Stimulated activated CD4-positive, alpha-beta T cell treated with anti-CD3 and anti-CD28 coated beads, TNF-alpha, amount 100 ng/mL, for 48 hours (primary cell): ENCODE measurements around the gene SPG7.
"Not testable (repeated sequence)": the region's sequence is repeated elsewhere in the genome, so short reads cannot be mapped to it uniquely, and the experiment has no call there.

Experiments used
- DNase-seq, 3 donors: peaks; one replicate each; pipeline ENCODE4 v3.0.0-alpha.2; 2020; ENCODE audit warnings: low read depth in 3 of 3

SPG7 gene

GRCh38 chr16:89577055-89577759 is 69.0 kb downstream of the SPG7 start:
- no peak for DNase-seq

GRCh38 chr16:89579351-89579750 is 71.1 kb downstream of the SPG7 start:
- no peak for DNase-seq

DNA sequence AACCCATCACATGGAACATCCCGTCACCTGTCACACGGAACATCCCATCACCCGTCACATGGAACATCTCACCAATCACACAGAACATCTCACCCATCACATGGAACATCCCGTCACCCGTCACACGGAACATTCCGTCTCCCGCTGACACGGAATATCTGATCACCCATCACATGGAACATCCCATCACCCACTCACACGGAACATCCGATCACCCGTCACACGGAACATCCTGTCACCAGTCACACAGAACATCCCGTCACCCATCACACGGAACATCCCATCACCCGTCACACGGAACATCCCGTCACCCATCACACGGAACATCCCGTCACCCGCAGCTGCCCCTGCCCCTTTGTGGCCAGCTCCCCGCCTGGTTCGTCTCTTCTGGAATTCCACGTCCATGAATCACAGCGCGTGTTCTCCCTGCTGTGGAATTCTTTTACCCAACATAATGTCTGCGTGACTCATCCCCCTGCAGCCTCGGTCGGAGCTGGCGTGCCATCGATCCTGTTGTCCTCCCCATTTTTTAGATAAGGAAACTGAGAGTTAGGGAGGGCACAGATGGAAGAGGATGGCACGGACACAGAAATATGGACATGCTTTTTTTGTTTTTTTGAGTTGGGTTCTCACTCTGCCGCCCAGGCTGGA is 73.0 kb downstream of the SPG7 start:
- no peak for DNase-seq

- DNase-seq: no peak
Measured at GRCh38 chr16:89581861-89582563, 73.8 kb downstream of the SPG7 start.

- DNase-seq: no peak
Measured at GRCh38 chr16:89582614-89583196, 74.5 kb downstream of the SPG7 start.

DNA sequence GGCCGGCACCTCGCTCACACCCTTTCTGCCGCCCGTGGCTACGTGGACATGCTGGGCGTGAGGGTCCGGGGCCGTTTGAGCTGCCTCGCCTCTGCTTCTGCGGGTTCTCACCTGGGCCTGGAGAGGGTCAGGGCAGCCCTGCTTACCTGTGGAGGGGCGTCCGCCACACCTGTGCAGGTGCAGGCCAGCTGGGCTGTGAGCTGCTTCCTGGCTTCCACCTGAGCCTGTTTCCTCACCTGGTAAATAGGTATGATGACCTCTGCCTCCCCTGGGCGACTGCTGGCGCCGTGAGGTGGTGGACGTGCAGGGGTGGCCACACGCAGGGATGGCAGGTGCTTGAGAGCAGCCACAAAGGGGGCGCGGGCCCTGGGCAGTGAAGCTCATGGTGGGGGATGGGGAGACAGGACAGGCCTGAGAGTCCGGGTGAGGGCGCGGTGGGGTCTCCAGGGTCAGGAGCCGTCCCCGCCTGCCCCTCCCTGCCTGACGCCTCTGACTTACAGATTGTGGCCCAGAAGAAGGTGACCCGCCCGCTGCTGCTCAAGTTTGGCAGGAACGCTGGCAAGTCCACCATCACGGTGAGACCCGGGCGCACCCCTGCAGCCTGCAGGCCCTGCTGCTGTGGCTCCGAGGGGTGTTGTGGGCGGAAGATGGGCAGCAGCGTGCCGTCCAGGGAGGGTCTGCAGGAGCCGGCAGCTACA is 75.1 kb downstream of the SPG7 start:
- DNase-seq: no peak

- DNase-seq: no peak
Measured at GRCh38 chr16:89583895-89584644, 75.9 kb downstream of the SPG7 start.

DNA sequence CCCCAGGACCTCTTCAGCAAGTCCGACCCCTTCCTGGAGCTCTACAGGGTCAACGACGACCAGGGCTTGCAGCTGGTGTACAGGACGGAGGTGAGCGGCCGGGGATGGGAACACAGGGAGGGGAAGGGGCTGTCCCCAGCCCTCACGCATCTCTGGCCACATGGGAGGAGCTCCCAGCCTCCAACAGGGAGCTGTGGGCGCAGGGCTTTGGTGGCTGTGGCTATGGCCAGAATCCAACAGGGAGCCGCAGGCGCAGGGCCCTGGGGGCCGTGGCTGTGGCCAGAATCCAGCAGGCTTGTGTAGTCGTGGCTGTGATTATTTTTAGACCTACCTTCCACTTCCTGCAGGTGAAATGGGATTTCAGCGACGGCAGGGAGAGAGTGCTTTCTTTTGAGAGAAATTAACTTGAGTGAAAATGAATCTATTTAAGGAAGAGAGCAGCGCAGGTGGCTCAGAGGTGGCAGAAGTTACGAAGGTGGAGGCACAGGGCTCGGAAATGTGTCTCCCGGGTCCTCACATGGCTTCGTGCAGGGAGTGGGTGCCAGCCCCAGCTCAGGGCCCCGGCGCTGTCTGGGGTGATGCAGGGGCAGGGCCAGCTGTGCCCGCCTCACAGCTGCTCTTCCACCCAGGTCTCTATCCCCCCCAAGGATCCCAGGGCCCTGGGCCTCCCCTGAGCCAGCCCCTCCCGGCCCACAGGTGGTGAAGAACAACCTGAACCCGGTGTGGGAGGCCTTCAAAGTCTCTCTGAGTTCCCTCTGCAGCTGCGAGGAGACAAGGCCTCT is 76.8 kb downstream of the SPG7 start:
- DNase-seq: no peak

- DNase-seq: no peak
Measured at GRCh38 chr16:89586218-89586617, 78.0 kb downstream of the SPG7 start.

DNA sequence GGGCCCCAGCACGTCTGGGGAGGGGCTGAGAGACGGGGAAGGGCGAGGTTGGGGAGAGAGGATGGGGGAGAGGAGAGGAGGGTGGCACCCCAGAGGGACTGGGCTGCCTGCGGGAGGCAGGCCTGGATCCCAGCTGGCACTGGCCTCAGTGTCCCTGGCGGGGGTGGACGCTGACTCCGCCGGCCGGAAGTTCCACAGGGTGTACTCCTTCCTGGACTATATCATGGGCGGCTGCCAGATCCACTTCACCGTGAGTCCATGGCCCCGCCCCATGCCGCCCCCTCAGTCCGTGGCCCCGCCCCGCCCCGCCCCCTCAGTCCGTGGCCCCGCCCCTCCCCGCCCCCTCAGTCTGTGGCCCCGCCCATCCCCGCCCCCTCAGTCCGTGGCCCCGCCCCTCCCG is 78.7 kb downstream of the SPG7 start:
- DNase-seq: no peak

DNA sequence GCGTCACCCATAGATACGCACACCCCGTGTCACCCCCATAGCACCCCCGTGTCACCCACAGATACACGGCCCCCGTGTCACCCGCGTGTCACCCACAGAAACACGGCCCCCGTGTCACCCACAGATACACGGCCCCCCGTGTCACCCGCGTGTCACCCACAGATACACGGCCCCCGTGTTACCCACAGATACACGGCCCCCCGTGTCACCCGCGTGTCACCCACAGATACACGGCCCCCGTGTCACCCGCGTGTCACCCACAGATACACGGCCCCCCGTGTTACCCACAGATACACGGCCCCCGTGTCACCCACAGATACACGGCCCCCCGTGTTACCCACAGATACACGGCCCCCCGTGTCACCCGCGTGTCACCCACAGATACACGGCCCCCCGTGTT is 79.5 kb downstream of the SPG7 start:
- not testable (repeated sequence) for DNase-seq

GRCh38 chr16:89588413-89589109 is 80.4 kb downstream of the SPG7 start:
- no peak for DNase-seq

GRCh38 chr16:89589241-89589926 is 81.2 kb downstream of the SPG7 start:
- no peak for DNase-seq

DNA sequence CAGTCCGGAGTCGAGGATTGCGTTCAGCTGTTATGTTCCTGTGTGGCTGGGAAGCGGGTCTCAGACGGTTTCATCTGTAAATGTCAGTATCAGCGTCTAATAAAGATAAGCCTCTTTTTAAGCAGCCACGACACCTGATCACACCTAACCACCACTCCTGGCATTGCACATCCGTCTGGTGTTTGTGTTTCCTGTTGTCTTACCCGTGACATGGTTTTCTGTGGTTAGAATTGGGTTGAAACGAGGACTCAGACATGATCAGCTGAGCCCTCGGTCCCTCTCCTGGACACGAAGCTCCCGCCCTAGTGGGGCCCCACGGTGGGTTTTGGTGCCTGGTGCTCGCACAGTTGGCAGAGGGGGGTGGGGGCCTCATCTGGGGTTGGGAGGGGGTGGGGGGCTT is 85.6 kb downstream of the SPG7 start:
- DNase-seq: no peak

DNA sequence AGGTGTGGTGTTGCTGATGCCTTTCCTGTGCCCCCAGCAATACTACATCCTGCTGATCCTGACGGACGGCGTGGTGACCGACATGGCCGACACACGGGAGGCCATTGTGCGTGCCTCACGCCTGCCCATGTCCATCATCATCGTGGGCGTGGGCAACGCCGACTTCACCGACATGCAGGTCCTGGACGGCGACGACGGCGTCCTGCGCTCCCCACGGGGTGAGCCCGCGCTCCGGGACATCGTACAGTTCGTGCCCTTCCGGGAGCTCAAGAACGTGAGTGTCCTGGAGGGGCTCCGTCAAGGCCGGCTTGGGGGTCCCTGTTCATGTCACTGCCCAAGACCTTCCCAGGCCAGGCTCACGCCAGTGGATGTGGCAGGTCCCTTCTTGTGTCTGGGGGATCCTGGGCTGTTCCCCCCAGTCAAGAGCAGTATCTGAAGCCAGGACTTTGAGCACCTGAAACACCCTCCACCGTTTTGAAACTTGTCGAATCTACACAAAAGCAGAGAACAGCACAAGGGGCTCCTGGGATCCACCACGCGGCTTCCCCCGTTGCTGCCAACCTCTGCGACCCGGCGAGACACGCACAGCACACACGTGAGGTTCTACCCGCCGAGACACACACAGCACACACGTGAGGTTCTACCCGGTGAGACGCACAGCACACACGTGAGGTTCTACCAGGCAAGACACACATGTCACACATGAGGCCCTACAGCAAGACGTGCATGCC is 87.3 kb downstream of the SPG7 start:
- DNase-seq: no peak

- no peak for DNase-seq
Measured at GRCh38 chr16:89596061-89596689, 88.0 kb downstream of the SPG7 start.

DNA sequence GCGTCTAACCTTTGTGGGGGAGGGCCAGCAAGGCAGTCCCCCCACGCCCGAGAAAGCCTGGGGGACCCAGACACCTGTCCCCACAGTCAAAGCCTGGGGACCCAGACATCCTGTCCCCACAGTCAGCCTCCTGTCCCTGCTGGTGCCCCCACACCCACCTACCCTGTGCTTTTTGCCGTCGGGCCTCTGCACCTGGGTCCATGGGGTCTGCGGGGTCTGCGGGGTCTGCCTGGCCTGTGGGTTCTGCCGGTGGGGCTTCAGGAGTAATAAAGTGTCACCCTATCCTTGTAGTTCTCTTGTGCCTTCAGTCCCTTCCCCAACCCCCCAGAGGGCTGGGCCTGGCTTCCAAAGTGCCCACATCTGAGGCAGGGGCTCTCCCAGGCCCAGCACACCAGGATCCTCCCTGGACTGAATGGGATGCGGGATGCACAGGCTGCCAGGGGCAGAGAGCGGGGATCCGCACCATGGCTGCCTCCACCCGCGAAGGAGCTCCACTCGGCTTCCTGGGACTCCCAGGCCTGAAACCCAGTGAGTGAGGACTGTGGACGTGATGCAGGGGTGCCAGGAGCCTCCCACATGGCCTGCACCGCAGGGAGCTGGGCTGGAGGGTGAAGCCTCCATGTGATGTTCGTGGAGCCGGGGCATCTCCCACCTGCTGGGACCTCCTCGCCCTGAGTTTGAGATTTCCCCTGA is 88.9 kb downstream of the SPG7 start:
- DNase-seq: no peak

DNA sequence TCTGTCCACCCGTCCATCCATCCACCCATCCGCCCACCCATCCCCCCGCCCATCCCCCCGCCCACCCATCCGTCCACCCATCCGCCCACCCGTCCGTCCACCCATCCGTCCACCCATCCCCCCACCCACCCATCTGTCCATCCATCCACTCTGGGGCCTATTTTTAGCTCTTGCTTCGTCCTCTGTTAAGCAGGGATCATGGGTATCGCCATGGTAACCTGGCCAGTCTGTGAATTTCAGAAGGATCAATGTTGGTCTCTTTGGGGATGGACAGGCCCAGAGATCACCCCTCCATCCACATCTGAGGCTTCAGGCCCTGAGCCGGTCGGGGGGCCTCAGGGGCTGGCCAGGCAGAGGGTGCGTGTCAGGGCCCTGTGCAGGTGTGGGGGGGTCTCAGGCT is 90.0 kb downstream of the SPG7 start:
- DNase-seq: no peak
